Right atrium auricular region (tissue), 2 donors: ENCODE data around the gene ABCD2. TPM values are rescaled to one million over a fixed set of nuclear protein-coding genes. Genes with fewer than 3 reads are reported as not detected.

ENCODE experiments used
- DNase-seq: peaks from one replicate; pipeline ENCODE4 v3.0.0-alpha.2; 2019; ENCODE audit warnings: low spot score
- H3K27ac ChIP-seq, 2 donors: fragments of 200-600 bp; sonication (generic); 1 replicate in 1 of 2; 2 replicates in 1 of 2; pipeline ENCODE4 v1.5.1; 2016 to 2019
- H3K27me3 ChIP-seq, 2 donors: fragments of 200-600 bp; sonication (generic); one replicate each; pipeline versions ENCODE4 v1.5.1 to v1.6.0; 2017 to 2019
- H3K36me3 ChIP-seq: fragments of 200-600 bp; sonication (generic); one replicate; pipeline ENCODE4 v1.5.1; 2016
- H3K4me1 ChIP-seq, 2 donors: fragments of 200-600 bp; sonication (generic); one replicate each; pipeline versions ENCODE4 v1.5.1 to v1.6.0; 2017 to 2019
- H3K4me3 ChIP-seq, 2 donors: fragments of 200-600 bp; sonication (generic); 1 replicate in 1 of 2; 2 replicates in 1 of 2; pipeline ENCODE4 v1.5.1; 2017 to 2019; ENCODE audit warnings: mild to moderate bottlenecking in 1 of 2, moderate library complexity in 1 of 2
- H3K9me3 ChIP-seq, 2 donors: fragments of 200-600 bp; sonication (generic); one replicate each; pipeline ENCODE4 v1.5.1; 2019
- total RNA-seq, 2 donors: library from RNA; depleted of rRNA; stranded (reverse); fragments of >200 nt; gene quantifications; one replicate each; pipeline ENCODE4 v1.1.0, GENCODE V29; 2016
- TF ChIP-seq, protein P1 (sequence below), 2 donors: fragments of 200-600 bp; sonication (generic); IDR thresholded peaks; one replicate each; pipeline ENCODE4 v1.5.1; 2019; ENCODE audit warnings: antibody characterized with exemption in 2 of 2

The ABCD2 gene
- total RNA-seq = 1 to 10 TPM; 3.6 to 9.9 TPM

GRCh38 chr12:39619660-39620433 is at the start of gene ABCD2:
Gene ABCD2 (minus strand): TSS chr12:39619803. CDS start chr12:39619615, 188 bp downstream.
- H3K9me3 ChIP-seq = no peaks in the 10 kb centered on the region
- H3K4me1 ChIP-seq = peaks cover 0 to 12% of the 10 kb centered on the region in 2 donors
- TF ChIP-seq, protein P1, sequence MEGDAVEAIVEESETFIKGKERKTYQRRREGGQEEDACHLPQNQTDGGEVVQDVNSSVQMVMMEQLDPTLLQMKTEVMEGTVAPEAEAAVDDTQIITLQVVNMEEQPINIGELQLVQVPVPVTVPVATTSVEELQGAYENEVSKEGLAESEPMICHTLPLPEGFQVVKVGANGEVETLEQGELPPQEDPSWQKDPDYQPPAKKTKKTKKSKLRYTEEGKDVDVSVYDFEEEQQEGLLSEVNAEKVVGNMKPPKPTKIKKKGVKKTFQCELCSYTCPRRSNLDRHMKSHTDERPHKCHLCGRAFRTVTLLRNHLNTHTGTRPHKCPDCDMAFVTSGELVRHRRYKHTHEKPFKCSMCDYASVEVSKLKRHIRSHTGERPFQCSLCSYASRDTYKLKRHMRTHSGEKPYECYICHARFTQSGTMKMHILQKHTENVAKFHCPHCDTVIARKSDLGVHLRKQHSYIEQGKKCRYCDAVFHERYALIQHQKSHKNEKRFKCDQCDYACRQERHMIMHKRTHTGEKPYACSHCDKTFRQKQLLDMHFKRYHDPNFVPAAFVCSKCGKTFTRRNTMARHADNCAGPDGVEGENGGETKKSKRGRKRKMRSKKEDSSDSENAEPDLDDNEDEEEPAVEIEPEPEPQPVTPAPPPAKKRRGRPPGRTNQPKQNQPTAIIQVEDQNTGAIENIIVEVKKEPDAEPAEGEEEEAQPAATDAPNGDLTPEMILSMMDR (IDR thresholded peaks at IDR 0.05) = peak in 1 of 2 donors; percentile 13
- H3K36me3 ChIP-seq = no peaks in the 10 kb centered on the region
- H3K27me3 ChIP-seq = no peaks in the 10 kb centered on the region
- H3K4me3 ChIP-seq = peak within 1 kb of the TSS; percentile 51 to 53
- DNase-seq = peak; percentile 78
- H3K27ac ChIP-seq = peak within 1 kb of the TSS; percentile 79 to 92

DNA sequence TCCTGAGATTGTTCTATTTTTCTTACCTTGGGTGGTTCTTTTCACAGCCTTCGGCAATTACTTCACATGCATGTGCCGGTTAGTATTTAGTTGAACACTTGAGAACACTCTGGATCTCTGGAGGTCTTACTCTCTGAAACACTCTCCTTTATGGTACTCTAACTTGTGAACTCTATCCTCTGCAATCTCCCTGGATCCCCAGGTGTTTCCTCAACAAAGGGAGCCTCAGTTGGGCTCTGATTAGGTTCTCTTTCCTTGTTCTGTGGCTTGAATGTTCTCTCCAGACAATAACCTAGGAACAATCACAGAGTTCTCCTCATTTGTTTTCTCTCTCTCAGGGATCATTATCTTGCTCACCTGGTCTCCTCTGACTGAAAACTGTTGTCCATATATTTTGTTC is 40.5 kb upstream of the ABCD2 start:
- no peaks in the 10 kb centered on the region for H3K4me1 ChIP-seq

GRCh38 chr12:39647383-39647782 is 27.8 kb upstream of the ABCD2 start:
- Histone ChIP-seq H3K4me3 (no peak overlapping the region), H3K9me3 (no peaks in the 10 kb centered on the region), H3K27ac (no peak overlapping the region), H3K27me3 (no peaks in the 10 kb centered on the region), H3K36me3 (no peaks in the 10 kb centered on the region), H3K4me1 (no peaks in the 10 kb centered on the region)
- TF ChIP-seq, protein P1 (IDR thresholded peaks at IDR 0.05) = no peak
- no peak for DNase-seq

More for the DNA sequence above, 40.5 kb upstream of the ABCD2 start:
- Histone ChIP-seq H3K36me3 (no peaks in the 10 kb centered on the region), H3K27me3 (no peaks in the 10 kb centered on the region), H3K9me3 (no peaks in the 10 kb centered on the region), H3K27ac (no peak overlapping the region), H3K4me3 (no peak overlapping the region)
- DNase-seq = no peak
- TF ChIP-seq, protein P1 (IDR thresholded peaks at IDR 0.05) = no peak

DNA sequence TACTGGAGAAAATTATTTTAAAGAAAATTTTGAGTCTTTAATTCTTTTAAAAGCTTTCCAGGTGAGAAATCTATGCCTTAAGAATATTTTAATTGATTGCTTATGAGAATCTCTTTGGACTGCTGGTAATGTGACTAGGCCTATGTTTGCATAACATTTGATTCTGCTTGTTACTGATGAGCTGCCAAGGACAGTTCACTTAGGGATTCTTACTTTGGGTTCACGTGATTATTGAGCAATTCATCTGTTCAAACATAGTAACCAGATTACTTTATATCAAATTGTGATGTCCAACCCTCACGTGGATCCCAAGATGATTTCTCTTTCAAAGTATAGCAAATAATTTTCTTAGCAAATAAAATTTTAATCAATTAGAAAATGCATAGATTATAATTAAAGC is 27.4 kb upstream of the ABCD2 start:
- TF ChIP-seq, protein P1 (IDR thresholded peaks at IDR 0.05) = no peak
- Histone ChIP-seq H3K4me1 (no peaks in the 10 kb centered on the region), H3K36me3 (no peaks in the 10 kb centered on the region)

DNA sequence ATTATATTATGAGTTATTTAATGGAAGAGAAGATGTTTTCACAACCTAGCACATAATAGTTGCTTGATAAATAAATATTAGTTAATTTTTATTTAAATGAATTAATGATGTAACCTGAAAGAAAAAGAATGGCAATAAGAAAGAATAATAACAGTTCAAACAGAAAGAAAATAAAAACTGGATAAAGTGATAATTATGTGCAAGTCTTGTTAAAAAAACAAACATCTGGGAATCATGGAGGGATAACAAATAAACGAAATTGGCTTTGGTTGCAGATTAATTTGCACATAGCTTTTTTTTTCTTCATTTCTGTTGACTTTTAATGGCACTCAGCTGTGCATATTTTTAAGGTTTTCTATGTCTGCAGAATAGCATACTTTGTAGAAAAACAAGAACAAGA is 23.4 kb upstream of the ABCD2 start:
- no peaks in the 10 kb centered on the region for H3K27me3 ChIP-seq
- no peaks in the 10 kb centered on the region for H3K36me3 ChIP-seq
- no peak for DNase-seq
- H3K4me1 ChIP-seq = no peaks in the 10 kb centered on the region
- TF ChIP-seq, protein P1 (IDR thresholded peaks at IDR 0.05) = no peak
- H3K9me3 ChIP-seq = no peaks in the 10 kb centered on the region
- no peak overlapping the region for H3K4me3 ChIP-seq
- H3K27ac ChIP-seq = no peak overlapping the region

More for the DNA sequence above, 27.4 kb upstream of the ABCD2 start:
- no peaks in the 10 kb centered on the region for H3K9me3 ChIP-seq
- no peak overlapping the region for H3K27ac ChIP-seq
- no peak for DNase-seq
- no peaks in the 10 kb centered on the region for H3K27me3 ChIP-seq
- no peak overlapping the region for H3K4me3 ChIP-seq
